GM23248 (cell line): ENCODE data around the gene BOLL. TPM values are rescaled to one million over a fixed set of nuclear protein-coding genes. Genes with fewer than 3 reads are reported as not detected.
A peak's percentile ranks its signal among the peaks of the same experiment; 100 is the strongest.

Experiments
- DNase-seq: peaks from one replicate; pipeline ENCODE4 v3.0.0-alpha.2; 2015
- H2AFZ ChIP-seq: fragments of 200-600 bp; sonication (generic); 2 replicates; pipeline ENCODE4 v1.6.1; 2016; ENCODE audit warnings: antibody characterized with exemption
- H3F3A ChIP-seq: fragments of 200-600 bp; sonication (generic); 2 replicates; pipeline ENCODE4 v1.6.1; 2016; ENCODE audit warnings: mild to moderate bottlenecking, antibody characterized with exemption, mixed run types; ENCODE audit not compliant: insufficient read depth
- H3K27ac ChIP-seq: fragments of 200-600 bp; sonication (generic); 2 replicates; pipeline ENCODE4 v1.5.1; 2016; ENCODE audit warnings: mild to moderate bottlenecking
- H3K27me3 ChIP-seq: fragments of 200-600 bp; sonication (generic); replicated peaks from 2 replicates; pipeline ENCODE4 v1.6.1; 2016; ENCODE audit warnings: mild to moderate bottlenecking; ENCODE audit not compliant: insufficient read depth
- H3K36me3 ChIP-seq: fragments of 200-600 bp; sonication (generic); 2 replicates; pipeline ENCODE4 v1.6.1; 2016; ENCODE audit warnings: low read depth, mild to moderate bottlenecking
- H3K4me1 ChIP-seq: fragments of 200-600 bp; sonication (generic); 2 replicates; pipeline ENCODE4 v1.6.1; 2016; ENCODE audit warnings: mild to moderate bottlenecking; ENCODE audit not compliant: insufficient read depth
- H3K4me2 ChIP-seq: fragments of 200-600 bp; sonication (generic); one replicate; pipeline ENCODE4 v1.6.1; 2016; ENCODE audit warnings: mild to moderate bottlenecking; ENCODE audit not compliant: unreplicated experiment
- H3K4me3 ChIP-seq: fragments of 200-600 bp; sonication (generic); 2 replicates; pipeline ENCODE4 v1.5.1; 2016; ENCODE audit warnings: mild to moderate bottlenecking
- H3K79me2 ChIP-seq: fragments of 200-600 bp; sonication (generic); 2 replicates; pipeline ENCODE4 v1.6.1; 2016; ENCODE audit warnings: mild to moderate bottlenecking; ENCODE audit not compliant: insufficient read depth
- H3K9ac ChIP-seq: fragments of 200-600 bp; sonication (generic); 2 replicates; pipeline ENCODE4 v1.6.1; 2016; ENCODE audit warnings: mild to moderate bottlenecking
- H3K9me2 ChIP-seq: fragments of 200-600 bp; sonication (generic); 2 replicates; pipeline ENCODE4 v1.6.1; 2016; ENCODE audit warnings: mixed run types, mild to moderate bottlenecking, moderate library complexity; ENCODE audit not compliant: insufficient read depth
- H3K9me3 ChIP-seq: fragments of 200-600 bp; sonication (generic); one replicate; pipeline ENCODE4 v1.6.1; 2017; ENCODE audit warnings: low read depth
- H4K20me1 ChIP-seq: fragments of 200-600 bp; sonication (generic); 2 replicates; pipeline ENCODE4 v1.6.0; 2016; ENCODE audit not compliant: insufficient read depth
- EZH2 ChIP-seq: fragments of 200-600 bp; sonication (generic); IDR thresholded peaks from 2 replicates; pipeline ENCODE4 v1.6.1; 2018; ENCODE audit warnings: antibody characterized with exemption, mild to moderate bottlenecking; ENCODE audit not compliant: insufficient read depth, poor library complexity, severe bottlenecking
- EZH2phosphoT487 ChIP-seq: fragments of 200-600 bp; sonication (generic); IDR thresholded peaks from 2 replicates; pipeline ENCODE4 v1.6.1; 2018; ENCODE audit warnings: antibody characterized with exemption, moderate library complexity, mild to moderate bottlenecking, low read depth; ENCODE audit not compliant: insufficient read depth
- WGBS, 2 experiments: methylation state at CpG; one replicate each; pipeline ENCODE4 v1.1.6; 2015 to 2017; ENCODE audit warnings: low lambda C conversion rate in 2 of 2, low coverage in 1 of 2; ENCODE audit errors: missing lambda C conversion rate in 2 of 2; 5-methylcytosine and 5-hydroxymethylcytosine counted together
- in situ Hi-C: fragments of 300-500 bp; cut with MboI; formaldehyde crosslinking; loops from 2 replicates; pipeline ENCODE4 v1.15.0; 2020
- polyA plus RNA-seq: library from polyadenylated mRNA; unstranded; fragments of >200 nt; fragmentation: Nextera tagmentation; extraction: Ambion mirVana; gene quantifications from 2 replicates; pipeline ENCODE4 v1.2.1, GENCODE V29; 2016
- total RNA-seq: library from RNA; depleted of rRNA; stranded (reverse); fragments of >200 nt; shearing (Covaris generic); gene quantifications from 2 replicates; pipeline ENCODE4 v1.2.3, GENCODE V29; 2014

BOLL gene
- total and polyA plus RNA-seq, 2 experiments from 2014 or later, result not detected

DNA sequence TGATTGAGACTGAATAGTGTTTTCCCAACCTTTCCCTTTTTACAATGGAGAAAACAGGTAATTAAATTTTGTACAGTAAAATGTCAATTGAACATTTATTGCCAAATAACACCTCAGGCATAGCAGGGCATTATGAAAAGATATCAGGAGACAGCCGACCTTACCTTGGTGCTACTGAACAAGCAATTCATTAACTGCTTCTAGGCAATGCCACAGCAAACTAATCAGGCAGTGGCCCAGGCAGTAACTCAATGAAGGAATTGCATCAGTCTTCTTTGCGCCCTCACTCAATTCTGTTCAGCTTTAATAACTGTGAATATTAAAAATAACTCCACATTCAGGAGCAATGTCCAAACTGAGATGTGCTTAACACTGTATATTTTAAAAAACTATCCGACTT, 25.4 kb upstream of the BOLL start:
- in situ Hi-C loops, result no loop called here
- Histone ChIP-seq H3K36me3 (no peaks in the 10 kb centered on the region), H3K79me2 (no peaks in the 10 kb centered on the region), H3K9me3 (no peaks in the 10 kb centered on the region), H3K4me1 (no peaks in the 10 kb centered on the region; the same call in 1 of the 2 replicates), H2AFZ (no peak overlapping the region), H3F3A (0 out of 2 replicates have a peak, but pooled peaks cover 8% of the 10 kb centered on the region), H3K9me2 (no peaks in the 10 kb centered on the region), H3K27me3 (no peaks in the 10 kb centered on the region), H3K4me3 (no peak overlapping the region), H3K4me2 (no peak overlapping the region), H3K27ac (no peak overlapping the region), H4K20me1 (no peaks in the 10 kb centered on the region), H3K9ac (no peak overlapping the region)
- TF ChIP-seq EZH2 (no peak), EZH2phosphoT487 (no peak)
- WGBS, 2 experiments, result 65 to 72% methylated on average over 3 of the region's 3 CpGs
- DNase-seq, result no peak

DNA sequence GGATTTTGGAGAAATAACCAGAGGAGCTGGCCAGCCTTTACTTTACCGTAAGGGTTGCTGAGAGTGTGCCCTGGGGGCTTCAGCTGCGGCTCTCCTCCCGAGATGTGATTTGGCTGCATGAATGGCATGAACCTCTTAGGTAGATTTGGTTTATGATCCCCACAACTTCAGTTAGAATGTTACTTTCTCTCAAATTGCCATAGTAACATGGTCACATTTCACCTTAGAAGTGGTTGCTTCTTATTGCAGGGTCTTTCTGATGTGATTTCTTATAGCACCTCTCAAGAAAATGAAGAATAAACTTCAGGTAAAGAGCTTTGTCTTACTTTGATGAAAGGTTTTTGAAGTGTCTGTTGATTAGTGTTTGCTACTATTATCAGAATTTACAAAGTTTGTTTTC, 24.9 kb upstream of the BOLL start:
- DNase-seq, result no peak
- WGBS, 2 experiments, result 97 to 98% methylated on average over 3 of the region's 3 CpGs
- H3K4me2 ChIP-seq, result no peak overlapping the region
- H3K4me3 ChIP-seq, result no peak overlapping the region
- 0 out of 2 replicates have a peak, but pooled peaks cover 8% of the 10 kb centered on the region for H3F3A ChIP-seq
- TF ChIP-seq EZH2phosphoT487 (no peak), EZH2 (no peak)
- no peaks in the 10 kb centered on the region for H4K20me1 ChIP-seq
- in situ Hi-C loops, result no loop called here
- no peak overlapping the region for H3K9ac ChIP-seq
- no peaks in the 10 kb centered on the region for H3K9me3 ChIP-seq
- H3K36me3 ChIP-seq, result no peaks in the 10 kb centered on the region
- no peak overlapping the region for H2AFZ ChIP-seq
- no peaks in the 10 kb centered on the region for H3K9me2 ChIP-seq
- H3K79me2 ChIP-seq, result no peaks in the 10 kb centered on the region
- no peaks in the 10 kb centered on the region for H3K27me3 ChIP-seq
- H3K27ac ChIP-seq, result no peak overlapping the region
- H3K4me1 ChIP-seq, result no peaks in the 10 kb centered on the region; the same call in 1 of the 2 replicates

DNA sequence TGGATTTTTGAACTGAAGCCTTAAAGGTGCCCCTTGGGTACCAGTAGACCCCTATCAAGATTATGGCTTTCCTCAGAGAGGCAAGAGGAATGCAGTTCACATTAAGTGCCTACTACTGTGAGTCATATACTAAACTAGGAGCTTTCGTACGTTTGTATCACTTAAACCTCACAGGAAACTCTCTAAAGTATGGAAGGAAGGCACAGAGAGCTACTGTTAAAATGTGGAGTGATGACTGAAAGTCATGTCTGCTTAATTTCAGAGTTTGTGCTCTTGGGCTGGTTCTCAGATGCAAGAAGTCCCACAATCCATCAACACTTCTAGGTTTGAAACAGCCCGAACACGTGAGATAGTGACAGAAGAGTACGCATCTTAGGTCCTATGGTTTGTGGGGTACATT, 23.9 kb upstream of the BOLL start:
- H3K4me2 ChIP-seq, result no peak overlapping the region
- WGBS, 2 experiments, result 95 to 97% methylated on average over 5 of the region's 5 CpGs
- H3K27me3 ChIP-seq, result no peaks in the 10 kb centered on the region
- no peak overlapping the region for H3K27ac ChIP-seq
- in situ Hi-C loops, result no loop called here
- H3F3A ChIP-seq, result 0 out of 2 replicates have a peak, but pooled peaks cover 8% of the 10 kb centered on the region
- DNase-seq, result no peak
- no peaks in the 10 kb centered on the region for H4K20me1 ChIP-seq
- H3K4me3 ChIP-seq, result no peak overlapping the region
- no peak overlapping the region for H2AFZ ChIP-seq
- no peaks in the 10 kb centered on the region for H3K9me2 ChIP-seq
- no peak for TF ChIP-seq EZH2phosphoT487
- TF ChIP-seq EZH2, result no peak
- H3K4me1 ChIP-seq, result no peaks in the 10 kb centered on the region; the same call in 1 of the 2 replicates
- no peaks in the 10 kb centered on the region for H3K9me3 ChIP-seq
- no peak overlapping the region for H3K9ac ChIP-seq
- no peaks in the 10 kb centered on the region for H3K36me3 ChIP-seq
- H3K79me2 ChIP-seq, result no peaks in the 10 kb centered on the region

DNA sequence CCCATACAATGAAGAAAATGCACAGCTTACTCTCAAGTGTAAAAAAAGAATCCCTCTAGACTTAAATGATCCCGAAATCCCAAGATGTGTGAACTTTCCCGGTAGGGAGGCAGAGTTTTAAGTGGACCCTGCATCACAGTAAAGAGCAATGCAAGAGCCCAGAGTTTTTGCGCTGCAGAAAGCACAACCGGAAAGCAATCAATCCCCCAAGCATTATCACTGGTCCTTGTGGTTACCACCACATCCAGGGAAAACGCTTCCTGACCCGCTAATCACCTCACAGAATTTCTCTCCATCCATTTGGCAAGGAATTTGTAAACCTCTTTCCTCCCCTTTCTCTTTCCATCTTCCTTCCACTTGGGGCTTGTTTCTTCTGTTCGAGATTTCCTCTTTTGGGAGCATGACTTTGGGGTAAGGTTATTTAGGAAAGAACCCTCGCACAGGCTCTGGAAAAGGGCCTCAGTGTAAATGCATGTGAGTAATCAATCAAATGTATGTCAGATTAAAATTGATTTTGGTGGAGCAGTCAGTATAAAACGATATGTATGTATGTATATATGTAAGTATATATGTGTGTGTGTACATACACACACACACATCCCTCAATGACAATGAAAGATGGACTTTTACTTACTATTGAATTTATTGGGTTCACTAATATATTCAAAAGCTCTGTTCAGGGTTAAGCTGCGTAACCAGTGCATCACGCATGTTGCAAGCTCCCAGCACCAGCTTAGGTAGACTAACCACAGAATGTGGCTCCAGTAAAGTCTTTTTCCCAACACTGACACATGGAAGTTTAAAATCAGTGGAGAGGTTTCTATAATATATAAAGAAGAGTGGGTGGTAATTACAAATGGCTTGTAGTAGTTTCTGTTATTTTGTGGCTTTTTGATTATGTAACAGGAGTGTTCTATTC, 20.9 kb upstream of the BOLL start:
- no peak overlapping the region for H3K27ac ChIP-seq
- peak overlapping the region; percentile 81 for H3K4me3 ChIP-seq
- WGBS, 2 experiments, result 66 to 75% methylated on average over 11 of the region's 11 CpGs
- H3K9me2 ChIP-seq, result no peaks in the 10 kb centered on the region
- H3K9ac ChIP-seq, result no peak overlapping the region
- H4K20me1 ChIP-seq, result no peaks in the 10 kb centered on the region
- H3K4me1 ChIP-seq, result no peaks in the 10 kb centered on the region; the same call in 1 of the 2 replicates
- no peaks in the 10 kb centered on the region for H3K9me3 ChIP-seq
- H3K27me3 ChIP-seq, result no peaks in the 10 kb centered on the region
- in situ Hi-C loops, result no loop called here
- peak; percentile 27 for DNase-seq
- no peaks in the 10 kb centered on the region for H3K79me2 ChIP-seq
- peak overlapping the region; percentile 79 for H3K4me2 ChIP-seq
- no peak for TF ChIP-seq EZH2phosphoT487
- TF ChIP-seq EZH2, result no peak
- peak overlapping the region; percentile 81 for H2AFZ ChIP-seq
- H3K36me3 ChIP-seq, result no peaks in the 10 kb centered on the region
- H3F3A ChIP-seq, result 0 out of 2 replicates have a peak, but pooled peaks cover 8% of the 10 kb centered on the region
